HG03135 (cell line): Measurements from ENCODE around the gene CAMK2N2.

Experiments used
- ATAC-seq: cut with Tn5 transposase; IDR thresholded peaks from one replicate; pipeline ENCODE4 v1.9.1; 2021; ENCODE audit warnings: mild to moderate bottlenecking, moderate library complexity; ENCODE audit not compliant: unreplicated experiment

CAMK2N2 gene

GRCh38 chr3:184240384-184241140 lies 20.8 kb downstream of the CAMK2N2 start:
- no peak for ATAC-seq

GRCh38 chr3:184239708-184240107 lies 21.6 kb downstream of the CAMK2N2 start:
- no peak for ATAC-seq

- no peak for ATAC-seq
Observed at GRCh38 chr3:184239221-184239620, 22.1 kb downstream of the CAMK2N2 start.

- no peak for ATAC-seq
Observed at GRCh38 chr3:184238246-184238818, 23.0 kb downstream of the CAMK2N2 start.

GRCh38 chr3:184237807-184238206 lies 23.5 kb downstream of the CAMK2N2 start:
- no peak for ATAC-seq

GRCh38 chr3:184237211-184237610 lies 24.1 kb downstream of the CAMK2N2 start:
- ATAC-seq: no peak

- no peak for ATAC-seq
Observed at GRCh38 chr3:184236636-184237035, 24.7 kb downstream of the CAMK2N2 start.

- no peak for ATAC-seq
Observed at GRCh38 chr3:184236033-184236410, 25.3 kb downstream of the CAMK2N2 start.

- ATAC-seq: no peak
Observed at GRCh38 chr3:184235381-184236032, 25.8 kb downstream of the CAMK2N2 start.

- no peak for ATAC-seq
Observed at GRCh38 chr3:184234671-184235380, 26.5 kb downstream of the CAMK2N2 start.

- ATAC-seq: no peak
Observed at GRCh38 chr3:184234224-184234623, 27.1 kb downstream of the CAMK2N2 start.

GRCh38 chr3:184233127-184233843 lies 28.1 kb downstream of the CAMK2N2 start:
- no peak for ATAC-seq

GRCh38 chr3:184231671-184232070 lies 29.7 kb downstream of the CAMK2N2 start:
- ATAC-seq: no peak

GRCh38 chr3:184230603-184231528 lies 30.5 kb downstream of the CAMK2N2 start:
- ATAC-seq: no peak

GRCh38 chr3:184230081-184230602 lies 31.2 kb downstream of the CAMK2N2 start:
- ATAC-seq: no peak

GRCh38 chr3:184229394-184230080 lies 31.8 kb downstream of the CAMK2N2 start, which contains the start of gene VWA5B2:
Gene VWA5B2 (plus strand): TSS chr3:184229585. CDS start chr3:184230529, 944 bp downstream.
- ATAC-seq: peak; percentile 78

GRCh38 chr3:184228376-184229137 lies 32.8 kb downstream of the CAMK2N2 start:
- no peak for ATAC-seq

GRCh38 chr3:184227481-184227935 lies 33.8 kb downstream of the CAMK2N2 start:
- peak; percentile 46 for ATAC-seq
